Spleen (tissue), 11 donors: ENCODE results near the gene PARD3B. TPM values are rescaled to one million over a fixed set of nuclear protein-coding genes. Genes with fewer than 3 reads are reported as not detected.

Experiments used
- DNase-seq: peaks from one replicate; pipeline ENCODE4 v3.0.0-alpha.2; 2020
- H3K27ac ChIP-seq, 8 donors: fragments of 200-600 bp; sonication (generic) in 7 of 8; 1 replicate in 4 of 8; 2 replicates in 4 of 8; pipeline versions ENCODE4 v1.5.0 to v1.8.0; 2016 to 2021; ENCODE audit warnings: inconsistent platforms in 4 of 8, mild to moderate bottlenecking in 4 of 8, moderate library complexity in 1 of 8
- H3K27me3 ChIP-seq, 7 donors: fragments of 200-600 bp; sonication (generic) in 6 of 7; replicated peaks in 1 of 7; 1 replicate in 4 of 7; 2 replicates in 3 of 7; pipeline versions ENCODE4 v1.5.0 to v1.8.0; 2016 to 2021; ENCODE audit warnings: inconsistent platforms in 3 of 7, mild to moderate bottlenecking in 1 of 7
- H3K36me3 ChIP-seq, 6 donors: fragments of 200-600 bp; sonication (generic) in 5 of 6; 1 replicate in 4 of 6; 2 replicates in 2 of 6; pipeline versions ENCODE4 v1.5.0 to v1.8.0; 2016 to 2021; ENCODE audit warnings: inconsistent platforms in 2 of 6
- H3K4me1 ChIP-seq, 6 donors: fragments of 200-600 bp; sonication (generic) in 5 of 6; 1 replicate in 3 of 6; 2 replicates in 3 of 6; pipeline versions ENCODE4 v1.5.0 to v1.8.0; 2016 to 2021; ENCODE audit warnings: inconsistent platforms in 3 of 6
- H3K4me3 ChIP-seq, 8 donors: fragments of 200-600 bp; sonication (generic) in 7 of 8; 1 replicate in 4 of 8; 2 replicates in 4 of 8; pipeline versions ENCODE4 v1.5.0 to v1.8.0; 2016 to 2021; ENCODE audit warnings: inconsistent platforms in 4 of 8, mild to moderate bottlenecking in 4 of 8, moderate library complexity in 2 of 8
- H3K9me3 ChIP-seq, 8 donors: fragments of 200-600 bp; sonication (generic) in 7 of 8; 1 replicate in 4 of 8; 2 replicates in 4 of 8; pipeline versions ENCODE4 v1.5.0 to v1.8.0; 2016 to 2021; ENCODE audit warnings: inconsistent platforms in 4 of 8
- POLR2A ChIP-seq, 3 donors: fragments of 450-650 bp; IDR thresholded peaks; one replicate each; pipeline ENCODE4 v1.5.1; 2017; ENCODE audit warnings: antibody characterized with exemption in 3 of 3, mild to moderate bottlenecking in 1 of 3
- POLR2AphosphoS5 ChIP-seq, 3 donors: sonication (generic); formaldehyde crosslinking; IDR thresholded peaks; one replicate each; pipeline ENCODE4 v1.5.1; 2017; ENCODE audit warnings: antibody characterized with exemption in 3 of 3
- WGBS, 5 donors: extraction: QIAGEN DNeasy Blood & Tissue Kit in 3 of 5; methylation state at CpG; one replicate each; pipeline versions ENCODE4 v1.1.5 to v1.1.7; 2013 to 2018; 5-methylcytosine and 5-hydroxymethylcytosine counted together
- intact Hi-C: fragments of 100-400 bp; cut with DNase I; formaldehyde crosslinking; loops from one replicate; pipeline ENCODE4 v1.15.0; 2023; ENCODE audit warnings: low total_unique reads
- polyA plus RNA-seq, 3 donors: library from polyadenylated mRNA; stranded (reverse); fragments of 200-250 nt; gene quantifications; one replicate each; pipeline ENCODE4 v1.2.1, GENCODE V29; 2013
- total RNA-seq, 7 donors: library from RNA; depleted of rRNA in 3 of 7; stranded (reverse); fragments of >200 nt in 3 of 7; fragmentation: NEBNext Ultra II Directional in 4 of 7; extraction: Animal tissue kit (Norgen Biotek cat#: 25700) in 4 of 7; gene quantifications; one replicate each; pipeline versions ENCODE4 v1.1.0 to v1.2.1, GENCODE V29; 2016 to 2021
- TF ChIP-seq, protein P1 (sequence below), 11 experiments: fragments of 200-600 bp in 7 of 11; fragments of 450-650 bp in 4 of 11; sonication (generic) in 4 of 11; IDR thresholded peaks in 8 of 11; conservative IDR thresholded peaks in 3 of 11; 1 replicate in 7 of 11; 2 replicates in 4 of 11; pipeline versions ENCODE4 v1.4.0 to v1.8.0; 2016 to 2021; ENCODE audit warnings: antibody characterized with exemption in 11 of 11, inconsistent platforms in 4 of 11, mild to moderate bottlenecking in 1 of 11
- donor health status: healthy with polysubstance abuse.
- donor health status: DM: no; HTN: no; CAD: no; lungs with moderate emphysema.
- donor health status: DM: no; HTN: no; CAD: no.
- donor health status: Bipolar disorder and iron deficiency.
- donor health status: healthy.
- donor health status: DM: no; HTN: no; CAD: no.
- donor health status: DM: yes; HTN: yes; CAD: no.

PARD3B gene
- total and polyA plus RNA-seq, 10 donors, result 0.85 to 27.8 (median 14.7) TPM

DNA sequence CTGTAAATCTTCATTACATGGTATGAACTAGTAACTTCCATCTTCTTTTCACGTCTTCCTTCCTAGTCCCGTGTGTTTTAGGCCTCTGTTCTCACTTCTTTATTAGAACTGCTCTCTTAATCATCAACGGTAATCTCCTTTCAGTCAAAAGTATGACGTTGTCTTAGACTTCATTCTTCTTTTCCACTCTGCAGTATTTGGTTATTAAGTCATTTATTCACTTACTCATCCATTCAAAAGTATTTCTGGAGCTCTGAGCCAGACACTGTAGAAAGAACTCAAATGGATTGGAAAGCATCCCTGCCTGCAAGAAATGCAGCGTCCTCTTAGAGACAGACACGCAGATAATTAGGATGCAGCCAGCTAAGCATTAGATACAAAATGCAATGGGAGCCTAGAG is 642.5 kb downstream of the PARD3B start:
- TF ChIP-seq POLR2AphosphoS5 (IDR thresholded peaks at IDR 0.05), result no peak
- no peak for TF ChIP-seq POLR2A (IDR thresholded peaks at IDR 0.05)
- TF ChIP-seq, protein P1, sequence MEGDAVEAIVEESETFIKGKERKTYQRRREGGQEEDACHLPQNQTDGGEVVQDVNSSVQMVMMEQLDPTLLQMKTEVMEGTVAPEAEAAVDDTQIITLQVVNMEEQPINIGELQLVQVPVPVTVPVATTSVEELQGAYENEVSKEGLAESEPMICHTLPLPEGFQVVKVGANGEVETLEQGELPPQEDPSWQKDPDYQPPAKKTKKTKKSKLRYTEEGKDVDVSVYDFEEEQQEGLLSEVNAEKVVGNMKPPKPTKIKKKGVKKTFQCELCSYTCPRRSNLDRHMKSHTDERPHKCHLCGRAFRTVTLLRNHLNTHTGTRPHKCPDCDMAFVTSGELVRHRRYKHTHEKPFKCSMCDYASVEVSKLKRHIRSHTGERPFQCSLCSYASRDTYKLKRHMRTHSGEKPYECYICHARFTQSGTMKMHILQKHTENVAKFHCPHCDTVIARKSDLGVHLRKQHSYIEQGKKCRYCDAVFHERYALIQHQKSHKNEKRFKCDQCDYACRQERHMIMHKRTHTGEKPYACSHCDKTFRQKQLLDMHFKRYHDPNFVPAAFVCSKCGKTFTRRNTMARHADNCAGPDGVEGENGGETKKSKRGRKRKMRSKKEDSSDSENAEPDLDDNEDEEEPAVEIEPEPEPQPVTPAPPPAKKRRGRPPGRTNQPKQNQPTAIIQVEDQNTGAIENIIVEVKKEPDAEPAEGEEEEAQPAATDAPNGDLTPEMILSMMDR (IDR thresholded peaks at IDR 0.05 in 8 of 11, conservative IDR thresholded peaks at IDR 0.05 in 3 of 11), result no peak
- Histone ChIP-seq H3K4me3 (no peak overlapping the region), H3K27me3 (no peaks in the 10 kb centered on the region), H3K4me1 (no peaks in the 10 kb centered on the region), H3K36me3 (no peaks in the 10 kb centered on the region), H3K27ac (no peak overlapping the region), H3K9me3 (no peaks in the 10 kb centered on the region)
- intact Hi-C loops, result no loop called here
- 78 to 90% (median 86%) methylated on average over 6 of the region's 6 CpGs for WGBS, 5 donors
- no peak for DNase-seq

DNA sequence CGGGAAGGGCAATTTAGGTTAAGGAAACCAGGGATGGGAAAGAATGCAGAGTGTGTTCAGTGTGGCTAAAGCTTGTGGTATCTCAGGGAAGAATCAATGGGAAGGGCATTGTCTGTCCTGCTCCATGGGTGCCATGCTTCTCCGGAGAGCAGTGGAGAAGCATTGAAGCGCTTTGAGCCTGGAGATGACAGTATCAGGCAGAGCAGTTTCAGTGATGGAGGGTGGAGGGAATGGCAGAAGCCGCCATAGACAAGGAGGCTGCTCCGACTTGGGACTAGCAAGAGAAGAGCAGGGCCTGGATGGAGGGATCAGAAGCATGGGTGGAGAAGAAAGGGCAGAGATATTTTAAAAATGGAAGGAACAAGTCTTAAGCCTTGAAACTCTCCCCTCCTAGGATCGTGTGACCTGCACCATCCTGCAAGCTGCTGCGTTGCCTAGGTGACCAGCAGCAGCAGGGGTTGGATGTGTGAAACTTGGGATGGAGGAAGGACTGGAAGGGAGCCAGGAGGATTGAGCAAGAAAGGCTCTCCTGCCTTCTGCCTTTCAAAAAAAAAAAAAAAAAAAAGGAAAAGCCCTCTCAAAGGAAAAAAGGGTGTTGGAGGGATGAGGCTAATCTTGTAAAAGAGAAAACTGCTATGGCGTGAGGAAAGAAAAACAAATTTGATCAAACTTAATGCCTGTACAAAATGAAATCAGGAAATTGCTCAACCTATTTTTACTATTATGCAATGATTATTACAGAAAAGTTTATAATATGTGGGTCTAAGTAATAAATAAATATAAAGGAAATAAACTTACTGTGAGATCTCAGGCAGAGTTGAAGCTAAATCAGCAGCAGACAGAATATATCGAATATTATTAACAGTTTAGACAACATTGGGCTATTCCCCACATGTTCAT is 643.2 kb downstream of the PARD3B start:
- Histone ChIP-seq H3K9me3 (no peaks in the 10 kb centered on the region), H3K4me1 (no peaks in the 10 kb centered on the region), H3K4me3 (no peak overlapping the region), H3K36me3 (no peaks in the 10 kb centered on the region), H3K27ac (no peak overlapping the region), H3K27me3 (no peaks in the 10 kb centered on the region)
- TF ChIP-seq, protein P1 (IDR thresholded peaks at IDR 0.05 in 8 of 11, conservative IDR thresholded peaks at IDR 0.05 in 3 of 11), result no peak
- TF ChIP-seq POLR2AphosphoS5 (IDR thresholded peaks at IDR 0.05), result no peak
- TF ChIP-seq POLR2A (IDR thresholded peaks at IDR 0.05), result no peak
- intact Hi-C loops, result no loop called here
- WGBS, 5 donors, result 82 to 91% (median 84%) methylated on average over 9 of the region's 9 CpGs
- DNase-seq, result no peak

DNA sequence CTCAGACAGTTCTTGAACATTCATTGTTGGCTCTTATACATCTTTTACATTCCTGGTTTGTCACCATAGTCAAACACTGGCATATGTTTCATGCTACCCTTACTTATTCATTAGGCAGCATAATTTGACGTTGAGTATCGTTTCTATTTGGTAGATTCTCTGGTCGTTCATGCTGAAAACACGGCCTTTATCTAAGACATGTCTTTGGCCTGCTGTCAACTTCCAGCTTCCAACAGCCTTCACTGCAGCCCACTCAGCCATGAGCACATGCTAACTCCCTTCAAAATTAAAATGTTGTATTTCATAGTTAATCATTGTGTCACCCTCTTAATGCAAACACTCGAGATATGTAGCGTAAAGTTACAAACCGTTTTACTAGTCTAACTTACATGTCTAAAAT is 644.0 kb downstream of the PARD3B start:
- 80 to 88% (median 84%) methylated on average over 7 of the region's 7 CpGs for WGBS, 5 donors
- intact Hi-C loops, result no loop called here
- H3K4me1 ChIP-seq, result no peaks in the 10 kb centered on the region

DNA sequence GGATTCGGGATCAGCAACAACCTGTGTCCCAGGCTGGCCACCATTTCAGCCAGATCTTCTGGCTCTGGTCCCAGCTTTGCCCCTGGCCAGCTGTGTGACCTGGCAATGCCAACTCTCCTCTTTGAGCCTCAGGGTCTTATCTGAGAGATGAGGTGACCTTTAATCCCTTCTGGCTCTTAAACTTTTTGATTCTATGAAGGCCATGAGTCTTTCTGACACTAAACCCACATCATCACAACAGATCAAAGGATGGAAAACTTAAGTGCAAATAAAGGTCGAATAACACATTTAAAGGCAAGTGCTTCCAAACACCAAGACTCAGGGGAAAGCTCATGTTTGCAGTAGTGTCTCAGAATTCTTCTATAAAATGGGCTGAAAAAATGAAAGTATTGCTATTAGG is 645.3 kb downstream of the PARD3B start:
- 73 to 82% (median 75%) methylated on average over 2 of the region's 2 CpGs for WGBS, 5 donors
- DNase-seq, result no peak
- no peak overlapping the region for H3K27ac ChIP-seq
- intact Hi-C loops, result no loop called here
- TF ChIP-seq POLR2A (IDR thresholded peaks at IDR 0.05) (no peak), POLR2AphosphoS5 (IDR thresholded peaks at IDR 0.05) (no peak)
- TF ChIP-seq, protein P1 (IDR thresholded peaks at IDR 0.05 in 8 of 11, conservative IDR thresholded peaks at IDR 0.05 in 3 of 11), result no peak
- no peaks in the 10 kb centered on the region for H3K27me3 ChIP-seq
- no peaks in the 10 kb centered on the region for H3K9me3 ChIP-seq
- no peak overlapping the region for H3K4me3 ChIP-seq
- H3K36me3 ChIP-seq, result no peaks in the 10 kb centered on the region
- H3K4me1 ChIP-seq, result no peaks in the 10 kb centered on the region

More for the DNA sequence above, 644.0 kb downstream of the PARD3B start:
- H3K27ac ChIP-seq, result no peak overlapping the region
- no peaks in the 10 kb centered on the region for H3K36me3 ChIP-seq
- no peak for DNase-seq
- no peak overlapping the region for H3K4me3 ChIP-seq
- no peak for TF ChIP-seq POLR2AphosphoS5 (IDR thresholded peaks at IDR 0.05)
- H3K27me3 ChIP-seq, result no peaks in the 10 kb centered on the region
- H3K9me3 ChIP-seq, result no peaks in the 10 kb centered on the region
